Measurements from ENCODE around the gene SH2D7.

Gene SH2D7

DNA sequence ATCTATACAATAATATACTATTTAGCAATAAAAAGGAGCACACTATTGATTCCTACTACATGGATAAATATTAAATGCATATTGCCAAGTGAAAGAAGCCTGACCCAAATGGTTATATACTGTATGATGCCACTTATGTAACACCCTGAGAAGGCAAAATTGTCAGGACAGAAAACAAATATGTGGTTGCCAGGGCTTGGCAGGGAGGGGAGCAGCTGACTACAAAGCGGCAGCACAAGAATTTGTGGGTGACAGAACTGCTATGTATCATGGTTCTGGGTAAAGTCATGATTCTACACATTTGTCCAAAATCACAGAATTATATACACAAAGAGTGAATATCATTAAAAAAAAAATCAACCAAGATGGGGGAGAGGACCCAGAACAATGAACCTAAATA, 37.4 kb upstream of the SH2D7 start:
- DNase-seq (ENCODE audit: low read depth) = no peak
- TF ChIP-seq, protein P1, sequence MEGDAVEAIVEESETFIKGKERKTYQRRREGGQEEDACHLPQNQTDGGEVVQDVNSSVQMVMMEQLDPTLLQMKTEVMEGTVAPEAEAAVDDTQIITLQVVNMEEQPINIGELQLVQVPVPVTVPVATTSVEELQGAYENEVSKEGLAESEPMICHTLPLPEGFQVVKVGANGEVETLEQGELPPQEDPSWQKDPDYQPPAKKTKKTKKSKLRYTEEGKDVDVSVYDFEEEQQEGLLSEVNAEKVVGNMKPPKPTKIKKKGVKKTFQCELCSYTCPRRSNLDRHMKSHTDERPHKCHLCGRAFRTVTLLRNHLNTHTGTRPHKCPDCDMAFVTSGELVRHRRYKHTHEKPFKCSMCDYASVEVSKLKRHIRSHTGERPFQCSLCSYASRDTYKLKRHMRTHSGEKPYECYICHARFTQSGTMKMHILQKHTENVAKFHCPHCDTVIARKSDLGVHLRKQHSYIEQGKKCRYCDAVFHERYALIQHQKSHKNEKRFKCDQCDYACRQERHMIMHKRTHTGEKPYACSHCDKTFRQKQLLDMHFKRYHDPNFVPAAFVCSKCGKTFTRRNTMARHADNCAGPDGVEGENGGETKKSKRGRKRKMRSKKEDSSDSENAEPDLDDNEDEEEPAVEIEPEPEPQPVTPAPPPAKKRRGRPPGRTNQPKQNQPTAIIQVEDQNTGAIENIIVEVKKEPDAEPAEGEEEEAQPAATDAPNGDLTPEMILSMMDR (conservative IDR thresholded peaks at IDR 0.05; ENCODE audit: low read depth, low read length) = no peak

DNA sequence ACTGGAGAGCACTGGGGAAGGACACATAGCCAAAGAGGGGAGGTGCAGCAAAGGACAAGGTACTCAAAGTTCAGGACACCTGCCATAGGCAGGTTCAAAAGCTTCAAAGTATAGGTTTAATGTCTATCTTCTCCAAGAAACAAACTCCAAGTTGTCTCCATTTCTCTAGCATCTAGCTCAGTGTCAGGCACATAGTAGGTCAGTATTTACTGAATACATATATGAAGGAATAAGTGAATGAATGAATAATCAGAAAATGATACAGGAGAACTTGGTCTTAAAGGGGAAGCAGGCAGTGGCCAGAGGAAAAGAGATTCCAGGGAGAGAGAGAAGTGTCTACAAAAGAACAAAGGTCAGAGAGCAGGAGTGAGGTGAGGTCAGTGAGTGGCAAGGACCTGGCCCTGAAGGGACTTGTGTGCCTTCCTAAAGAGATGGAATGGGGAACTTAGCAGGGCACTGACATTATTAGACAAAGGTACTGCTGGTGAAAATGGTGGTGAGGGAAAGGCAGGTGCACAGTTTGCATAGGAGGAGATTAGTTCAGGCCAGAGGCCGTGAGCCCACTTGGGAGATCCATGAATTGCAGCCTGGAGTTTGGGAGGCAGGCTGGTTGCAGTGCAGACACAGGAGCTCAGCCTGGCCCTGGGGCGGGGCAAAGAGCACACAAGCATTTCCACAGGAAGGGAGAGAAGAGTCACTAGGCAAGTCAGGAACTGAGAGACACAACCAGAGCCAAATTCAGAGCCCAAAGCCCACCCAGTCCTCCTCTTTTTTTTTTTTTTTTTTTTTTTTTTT, 36.2 kb upstream of the SH2D7 start:
- TF ChIP-seq, protein P1 (conservative IDR thresholded peaks at IDR 0.05; ENCODE audit: low read depth, low read length) = no peak
- H3K4me3 ChIP-seq (ENCODE audit: low read length) = no peak overlapping the region
- DNase-seq (ENCODE audit: low read depth) = no peak

More for the DNA sequence above, 37.4 kb upstream of the SH2D7 start:
- H3K4me3 ChIP-seq (ENCODE audit: low read length) = no peak overlapping the region

DNA sequence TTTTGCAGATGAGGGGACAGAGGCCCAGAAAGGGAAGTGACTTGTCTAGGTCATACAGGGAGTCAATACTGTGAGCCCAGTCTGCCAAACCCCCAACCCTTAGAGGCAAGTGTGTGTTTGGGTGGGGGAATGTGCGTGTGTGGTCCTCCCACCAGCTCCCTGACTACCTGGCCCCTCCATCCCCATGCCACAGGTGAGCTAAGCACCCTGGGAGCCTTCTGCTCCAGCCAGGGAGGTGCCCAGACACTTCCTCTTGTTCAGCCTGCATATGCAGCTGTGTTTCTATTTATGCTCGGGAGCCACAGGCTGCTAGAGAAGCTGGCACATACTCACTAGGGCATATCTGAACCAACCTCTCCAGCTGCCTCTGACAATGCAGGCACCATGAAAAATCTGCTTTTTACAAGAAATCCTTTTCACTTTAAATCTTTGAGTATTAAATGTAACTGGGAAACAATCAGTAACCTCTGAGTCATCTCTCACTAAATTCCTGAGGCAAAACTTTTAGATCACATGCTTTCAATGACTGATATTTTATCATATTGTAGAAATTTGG, 35.6 kb upstream of the SH2D7 start:
- H3K4me3 ChIP-seq (ENCODE audit: low read length) = peak overlapping the region; percentile 6

DNA sequence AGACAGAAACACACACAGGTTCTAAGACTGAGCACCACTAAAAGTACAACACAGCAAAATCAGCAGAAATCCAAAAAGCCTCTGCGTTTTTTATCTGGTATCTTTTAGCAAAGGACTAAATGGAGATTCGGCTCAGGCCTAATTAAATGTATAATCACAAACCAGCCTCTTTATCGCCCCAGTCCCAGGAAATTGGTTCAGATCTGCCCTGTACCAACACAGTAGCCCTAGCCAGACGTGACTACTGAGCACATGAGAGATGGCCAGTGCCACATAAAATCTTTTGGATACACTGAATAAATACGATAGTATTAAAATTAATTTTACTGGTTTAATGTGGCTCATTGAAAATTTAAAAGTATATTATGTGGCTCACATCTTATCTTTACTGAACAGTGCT, 34.6 kb upstream of the SH2D7 start:
- no peak overlapping the region for H3K4me3 ChIP-seq (ENCODE audit: low read length)
- TF ChIP-seq, protein P1 (conservative IDR thresholded peaks at IDR 0.05; ENCODE audit: low read depth, low read length) = no peak
- no peak for DNase-seq (ENCODE audit: low read depth)

More for the DNA sequence above, 35.6 kb upstream of the SH2D7 start:
- DNase-seq (ENCODE audit: low read depth) = no peak
- TF ChIP-seq, protein P1 (conservative IDR thresholded peaks at IDR 0.05; ENCODE audit: low read depth, low read length) = no peak

DNA sequence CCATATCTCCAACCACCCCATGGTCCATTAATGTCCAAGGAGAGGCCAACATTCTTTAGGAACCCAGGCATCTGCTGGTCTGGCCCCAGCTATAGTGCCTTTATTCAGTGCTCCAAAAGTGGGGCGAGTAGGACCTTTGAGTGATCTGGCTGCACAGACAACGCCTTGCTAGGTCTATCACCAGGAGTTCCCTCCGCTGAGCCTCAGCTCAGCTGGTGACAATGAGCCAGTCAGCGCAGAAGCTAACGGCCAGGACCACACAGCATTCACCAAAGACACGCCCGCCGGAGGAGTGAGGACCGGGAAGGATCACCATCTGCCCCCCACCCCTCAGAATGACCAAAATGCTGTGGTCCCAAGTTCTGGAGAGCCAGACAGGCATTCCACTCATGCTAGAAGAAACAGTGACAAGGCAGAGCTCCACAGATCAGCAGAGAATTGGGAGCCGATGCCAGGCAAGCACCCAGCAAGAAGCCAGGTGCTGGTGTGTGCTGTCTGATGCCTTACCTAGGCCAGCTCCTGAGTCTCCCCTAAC, 33.9 kb upstream of the SH2D7 start:
- no peak overlapping the region for H3K4me3 ChIP-seq (ENCODE audit: low read length)
- DNase-seq (ENCODE audit: low read depth) = no peak
- TF ChIP-seq, protein P1 (conservative IDR thresholded peaks at IDR 0.05; ENCODE audit: low read depth, low read length) = no peak

DNA sequence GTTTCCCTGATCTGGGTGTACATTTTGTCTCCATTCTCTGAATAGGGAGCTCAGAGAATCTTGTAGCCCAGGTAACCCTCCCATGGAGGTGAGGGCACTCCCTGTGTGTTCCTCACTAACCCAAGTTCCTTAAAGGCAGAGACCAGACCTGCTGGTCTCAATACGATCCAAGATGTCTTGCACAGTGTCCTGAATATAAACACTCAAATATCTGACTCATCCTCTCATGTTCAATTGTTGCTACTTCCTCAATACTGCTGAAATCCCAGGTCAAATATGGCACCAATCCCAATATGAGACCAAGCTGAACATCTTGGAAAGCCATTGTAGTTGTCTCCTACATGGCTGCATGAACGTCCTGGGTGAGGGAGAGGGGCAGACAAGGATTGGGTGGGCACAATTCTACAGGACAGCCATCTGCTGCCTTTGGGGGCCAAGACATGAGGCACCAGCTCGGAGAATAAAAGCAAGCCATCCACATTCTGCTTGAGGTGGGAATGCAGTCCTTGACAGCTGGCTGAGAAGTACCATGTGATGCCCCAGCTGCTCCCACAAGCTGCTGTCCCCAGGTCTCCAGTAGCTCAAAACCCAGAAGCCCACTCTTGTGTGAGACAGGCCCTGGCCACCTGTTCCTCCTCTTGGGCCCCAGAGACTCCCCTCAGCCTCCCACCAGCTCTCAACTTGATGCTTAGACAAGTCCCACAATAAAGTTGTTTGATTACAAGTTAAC, 33.1 kb upstream of the SH2D7 start:
- H3K4me3 ChIP-seq (ENCODE audit: low read length) = no peak overlapping the region
- no peak for DNase-seq (ENCODE audit: low read depth)
- TF ChIP-seq, protein P1 (conservative IDR thresholded peaks at IDR 0.05; ENCODE audit: low read depth, low read length) = no peak

All from retinal pigment epithelial cell (primary cell).